Transverse colon (tissue), 4 donors: ENCODE results near the gene CDKN1C. TPM values are rescaled to one million over a fixed set of nuclear protein-coding genes. Genes with fewer than 3 reads are reported as not detected.

ENCODE experiments used
- DNase-seq: peaks from one replicate; pipeline ENCODE4 v3.0.0-alpha.2; 2019
- H3K27ac ChIP-seq, 4 donors: fragments of 200-600 bp; sonication (generic); 2 replicates each; pipeline ENCODE4 v1.5.1; 2016 to 2018; ENCODE audit warnings: inconsistent platforms in 4 of 4
- H3K27me3 ChIP-seq: fragments of 200-600 bp; sonication (generic); 2 replicates; pipeline ENCODE4 v1.5.1; 2017; ENCODE audit warnings: inconsistent platforms
- H3K36me3 ChIP-seq, 4 donors: fragments of 200-600 bp; sonication (generic); 2 replicates each; pipeline ENCODE4 v1.5.1; 2017 to 2019; ENCODE audit warnings: inconsistent platforms in 4 of 4
- H3K4me1 ChIP-seq, 4 donors: fragments of 200-600 bp; sonication (generic); 2 replicates each; pipeline ENCODE4 v1.5.1; 2017 to 2020; ENCODE audit warnings: inconsistent platforms in 4 of 4
- H3K4me3 ChIP-seq, 4 donors: fragments of 200-600 bp; sonication (generic); 1 replicate in 1 of 4; 2 replicates in 3 of 4; pipeline versions ENCODE4 v1.5.1 to v1.6.1; 2017 to 2019; ENCODE audit warnings: inconsistent platforms in 4 of 4
- H3K9me3 ChIP-seq, 2 donors: fragments of 200-600 bp; sonication (generic); 2 replicates each; pipeline ENCODE4 v1.5.1; 2017 to 2019; ENCODE audit warnings: inconsistent platforms in 2 of 2
- CTCF ChIP-seq, 5 experiments: fragments of 200-600 bp in 3 of 5; fragments of 450-650 bp in 2 of 5; sonication (generic) in 3 of 5; IDR thresholded peaks; 1 replicate in 2 of 5; 2 replicates in 3 of 5; pipeline ENCODE4 v1.5.1; 2016 to 2017; ENCODE audit warnings: antibody characterized with exemption in 5 of 5, inconsistent platforms in 3 of 5, mild to moderate bottlenecking in 2 of 5, moderate library complexity in 1 of 5
- EP300 ChIP-seq: sonication (generic); formaldehyde crosslinking; IDR thresholded peaks from one replicate; pipeline ENCODE4 v1.6.1; 2017; ENCODE audit warnings: antibody characterized with exemption, low read depth
- POLR2A ChIP-seq: fragments of 450-650 bp; IDR thresholded peaks from one replicate; pipeline ENCODE4 v1.6.1; 2016; ENCODE audit warnings: antibody characterized with exemption, mild to moderate bottlenecking, moderate library complexity
- POLR2AphosphoS5 ChIP-seq, 3 donors: sonication (generic); formaldehyde crosslinking; IDR thresholded peaks; one replicate each; pipeline ENCODE4 v1.6.1; 2016; ENCODE audit warnings: antibody characterized with exemption in 3 of 3
- WGBS, 2 donors: methylation state at CpG; one replicate each; pipeline ENCODE4 v1.1.5; 2018; ENCODE audit warnings: low coverage in 1 of 2; 5-methylcytosine and 5-hydroxymethylcytosine counted together
- in situ Hi-C, 4 donors: fragments of 200-750 bp; cut with MboI; loops; one replicate each; pipeline versions ENCODE4 v1.15.0 to v1.15.1; 2017; ENCODE audit warnings: low sequenced_read_pairs in 3 of 4, low pct_ligation_motif_present in 1 of 4, low pct_unique_long_range_greater_than_20kb in 1 of 4
- intact Hi-C: fragments of 100-400 bp; cut with DNase I; formaldehyde crosslinking; loops from one replicate; pipeline ENCODE4 v1.15.1; 2023; ENCODE audit warnings: low total_unique reads
- total RNA-seq, 4 donors: library from RNA; depleted of rRNA; stranded (reverse); fragments of >200 nt; gene quantifications; one replicate each; pipeline ENCODE4 v1.1.0, GENCODE V29; 2016

CDKN1C gene
- total RNA-seq, 4 donors from 2014 or later: 12.4 to 40.0 (median 27.7) TPM

- Histone ChIP-seq H3K27ac (peak overlapping the region in 1 of 4 donors; percentile 80), H3K27me3 (peaks cover 9% of the 10 kb centered on the region), H3K4me3 (no peak overlapping the region), H3K4me1 (peaks cover 27 to 51% (median 47%) of the 10 kb centered on the region in 4 donors), H3K36me3 (no peaks in the 10 kb centered on the region), H3K9me3 (no peaks in the 10 kb centered on the region)
- DNase-seq: peak; percentile 94
- intact Hi-C loops (loop anchor here (1.0 to 10.0 kb wide), 4 partner anchors 61 to 356 kb away; no protein-coding TSS in a partner anchor), in situ Hi-C loops (loop anchor here (5.0 to 25.0 kb wide), 3 partner anchors 356 to 576 kb away; partner anchors contain the start of genes C11orf21 (in 1 of the 4), KCNQ1 (in 1 of the 4), TRPM5 (in 1 of the 4) and TSPAN32 (in 1 of the 4))
- 23% methylated on average over 25 of the region's 25 CpGs; no CpG with 5 or more reads in 1 of the 2 donors for WGBS, 2 donors
- peak; percentile 96 to 97 (median 96) for TF ChIP-seq CTCF (IDR thresholded peaks at IDR 0.05)
- peak in 2 of 3 donors; percentile 19 to 56 for TF ChIP-seq POLR2AphosphoS5 (IDR thresholded peaks at IDR 0.05)
- TF ChIP-seq POLR2A: no peak
- TF ChIP-seq EP300: no peak
Observed at GRCh38 chr11:2888266-2888968, 2.8 kb upstream of the CDKN1C start.

GRCh38 chr11:2887515-2888195, 2.1 kb upstream of the CDKN1C start:
- peaks cover 27 to 55% (median 48%) of the 10 kb centered on the region in 4 donors for H3K4me1 ChIP-seq
- intact Hi-C loops: loop anchor here (1.0 to 10.0 kb wide), 4 partner anchors 60 to 355 kb away; no protein-coding TSS in a partner anchor
- in situ Hi-C loops: loop anchor here (5.0 to 25.0 kb wide), 3 partner anchors 355 to 575 kb away; partner anchors contain the start of genes C11orf21 (in 1 of the 4), KCNQ1 (in 1 of the 4), TRPM5 (in 1 of the 4) and TSPAN32 (in 1 of the 4)
- no peaks in the 10 kb centered on the region for H3K36me3 ChIP-seq
- TF ChIP-seq CTCF (IDR thresholded peaks at IDR 0.05) (no peak), EP300 (no peak), POLR2AphosphoS5 (IDR thresholded peaks at IDR 0.05) (no peak), POLR2A (no peak)
- no peak overlapping the region for H3K4me3 ChIP-seq
- H3K27ac ChIP-seq: peak overlapping the region; percentile 5 to 80 (median 73)
- 59% methylated on average over 11 of the region's 11 CpGs; no CpG with 5 or more reads in 1 of the 2 donors for WGBS, 2 donors
- no peak for DNase-seq
- H3K9me3 ChIP-seq: no peaks in the 10 kb centered on the region
- H3K27me3 ChIP-seq: peaks cover 15% of the 10 kb centered on the region

- intact Hi-C loops (loop anchor here (5.0 to 10.0 kb wide), 3 partner anchors 60 to 180 kb away; no protein-coding TSS in a partner anchor), in situ Hi-C loops (loop anchor here (5.0 to 25.0 kb wide), 3 partner anchors 355 to 575 kb away; partner anchors contain the start of genes C11orf21 (in 1 of the 4), KCNQ1 (in 1 of the 4), TRPM5 (in 1 of the 4) and TSPAN32 (in 1 of the 4))
- TF ChIP-seq POLR2AphosphoS5 (IDR thresholded peaks at IDR 0.05): no peak
- TF ChIP-seq POLR2A: no peak
- 81% methylated on average over 5 of the region's 5 CpGs; no CpG with 5 or more reads in 1 of the 2 donors for WGBS, 2 donors
- DNase-seq: no peak
- H3K4me3 ChIP-seq: no peak overlapping the region
- H3K4me1 ChIP-seq: peaks cover 21 to 51% (median 41%) of the 10 kb centered on the region in 4 donors
- H3K27me3 ChIP-seq: peaks cover 17% of the 10 kb centered on the region
- peak overlapping the region; percentile 67 to 80 (median 76) for H3K27ac ChIP-seq
- no peaks in the 10 kb centered on the region for H3K9me3 ChIP-seq
- no peaks in the 10 kb centered on the region for H3K36me3 ChIP-seq
Observed at GRCh38 chr11:2886936-2887335, 1.4 kb upstream of the CDKN1C start.

GRCh38 chr11:2886191-2886894, 768 bp upstream of the CDKN1C start:
- TF ChIP-seq EP300 (no peak), POLR2A (no peak), POLR2AphosphoS5 (IDR thresholded peaks at IDR 0.05) (no peak), CTCF (IDR thresholded peaks at IDR 0.05) (peak in 2 of 5 experiments; percentile 5 to 12)
- peak overlapping the region; percentile 67 to 80 (median 76) for H3K27ac ChIP-seq
- DNase-seq: no peak
- H3K4me1 ChIP-seq: peaks cover 15 to 45% (median 35%) of the 10 kb centered on the region in 4 donors
- H3K4me3 ChIP-seq: peak overlapping the region; percentile 31 to 80 (median 43)
- intact Hi-C loops: loop anchor here (5.0 to 10.0 kb wide), 3 partner anchors 59 to 179 kb away; no protein-coding TSS in a partner anchor
- H3K9me3 ChIP-seq: no peaks in the 10 kb centered on the region
- H3K27me3 ChIP-seq: peaks cover 17% of the 10 kb centered on the region
- 12% methylated on average over 42 of the region's 49 CpGs; no CpG with 5 or more reads in 1 of the 2 donors for WGBS, 2 donors
- H3K36me3 ChIP-seq: no peaks in the 10 kb centered on the region
- in situ Hi-C loops: loop anchor here (5.0 to 25.0 kb wide), 3 partner anchors 354 to 574 kb away; partner anchors contain the start of genes C11orf21 (in 1 of the 4), KCNQ1 (in 1 of the 4), TRPM5 (in 1 of the 4) and TSPAN32 (in 1 of the 4)
